ENCODE results near the gene PHKA2.

Gene PHKA2

DNA sequence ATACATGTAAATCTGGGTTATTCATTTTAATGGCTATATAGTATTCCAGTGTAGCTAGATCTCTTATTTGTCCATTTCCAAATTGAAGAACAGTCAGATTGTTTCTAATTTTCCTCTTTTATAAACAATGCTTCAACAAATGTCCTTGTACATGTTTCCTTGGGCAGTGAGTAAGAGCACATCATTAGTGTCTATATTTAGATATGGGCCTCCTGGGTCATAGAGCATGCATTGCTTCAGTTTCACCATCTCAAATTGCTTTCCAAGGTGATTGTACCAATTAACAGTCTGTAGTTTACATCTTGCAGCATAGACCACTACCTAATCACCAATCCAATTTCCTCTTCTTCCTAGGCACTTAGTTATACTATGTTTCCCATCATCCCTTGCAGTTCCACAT lies 13.4 kb downstream of the PHKA2 start:
- no peak for DNase-seq

DNA sequence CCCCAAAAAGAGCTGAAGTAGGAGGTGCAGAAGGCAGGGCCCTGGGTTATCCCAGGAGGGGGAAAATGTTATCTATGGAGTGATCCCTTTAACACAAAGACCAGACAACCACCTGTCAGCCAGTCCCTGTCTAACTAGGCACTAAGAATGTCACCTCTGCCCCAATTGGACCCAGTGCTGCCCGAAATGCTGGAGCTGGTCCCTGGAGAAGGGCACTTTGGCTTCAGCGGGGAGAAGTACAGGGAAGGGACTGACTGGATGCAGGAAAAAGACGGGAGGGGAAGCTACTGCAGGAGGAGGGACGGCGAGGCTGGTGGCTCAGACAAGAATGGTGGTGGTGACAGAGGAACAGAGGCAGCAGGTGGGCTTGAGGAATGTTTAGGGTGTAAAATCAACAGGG lies 17.3 kb downstream of the PHKA2 start:
- no peak for DNase-seq

DNA sequence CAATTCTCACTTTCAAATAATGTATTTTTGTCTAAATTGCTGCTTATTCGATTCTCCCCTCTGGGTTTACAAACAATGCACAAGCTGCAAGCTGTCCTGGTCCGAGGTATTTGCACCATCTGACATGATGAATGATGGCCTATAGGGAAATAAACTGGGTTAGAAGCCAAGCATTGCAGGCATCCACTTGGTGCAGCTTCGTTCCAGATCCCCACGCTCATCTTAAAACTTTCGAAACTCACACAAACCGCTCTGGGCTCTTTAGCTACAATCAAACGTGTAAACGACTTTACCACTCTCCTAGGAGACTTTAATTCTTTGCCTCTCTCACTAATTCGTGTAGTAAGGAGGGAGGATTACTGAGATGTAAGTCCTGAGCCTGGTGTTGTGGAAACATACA lies 19.0 kb downstream of the PHKA2 start:
- no peak for DNase-seq

DNA sequence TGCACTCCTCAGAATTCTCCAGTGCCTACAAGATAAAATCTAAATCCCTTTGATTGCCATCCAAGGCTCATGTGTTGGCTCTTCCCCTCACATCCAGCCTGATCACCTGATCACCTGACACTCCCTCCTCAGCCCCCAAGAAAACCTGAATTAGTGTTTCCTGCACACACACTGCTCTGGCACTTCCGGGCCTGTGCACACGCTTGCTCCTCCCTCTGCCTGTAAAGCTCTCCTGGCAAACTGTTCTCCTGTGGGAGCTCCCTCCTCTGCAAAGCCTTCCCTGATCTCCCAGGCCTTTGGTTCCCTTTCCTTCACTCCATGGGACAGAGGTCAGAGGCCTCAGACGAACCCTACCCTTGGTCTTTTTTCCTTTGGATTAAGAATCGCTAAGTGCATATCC lies 19.9 kb downstream of the PHKA2 start:
- no peak for DNase-seq

DNA sequence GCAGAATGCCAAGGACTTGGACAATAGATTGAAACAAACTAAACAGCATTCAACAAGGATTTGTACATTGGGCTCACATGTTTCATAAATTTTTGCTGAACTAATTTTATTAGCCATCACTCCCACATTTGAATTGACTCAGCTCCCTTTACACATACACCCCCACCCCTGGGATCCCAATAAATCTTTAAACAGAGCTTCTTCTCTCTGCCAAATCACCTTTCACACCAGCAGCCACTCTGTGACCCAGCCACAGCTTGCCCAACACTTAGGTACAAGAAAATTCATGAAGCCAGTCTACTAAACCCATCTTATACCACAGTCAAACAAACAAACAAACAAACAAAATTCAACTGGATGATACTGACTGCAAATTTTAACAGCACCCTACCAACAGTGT lies 21.6 kb downstream of the PHKA2 start:
- DNase-seq: no peak

DNA sequence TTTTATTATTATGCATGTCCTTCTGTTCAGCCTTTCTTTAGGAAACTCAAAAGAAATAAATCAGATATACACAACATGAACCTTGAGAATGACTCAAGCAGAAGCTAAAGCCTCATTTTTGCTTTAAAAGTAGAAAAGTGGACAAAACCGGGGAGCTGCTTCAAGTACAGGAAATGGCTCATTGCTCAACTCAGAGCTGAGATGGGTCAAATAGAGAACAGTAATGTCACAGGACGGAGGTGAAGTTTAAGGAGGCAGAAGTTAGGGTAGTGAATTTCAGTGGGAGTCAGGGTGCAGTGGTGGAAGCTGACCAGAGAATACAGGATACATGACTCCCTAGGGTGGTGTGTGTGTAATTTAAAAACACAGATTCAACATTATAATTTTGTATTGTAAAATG lies 22.2 kb downstream of the PHKA2 start:
- DNase-seq: no peak

DNA sequence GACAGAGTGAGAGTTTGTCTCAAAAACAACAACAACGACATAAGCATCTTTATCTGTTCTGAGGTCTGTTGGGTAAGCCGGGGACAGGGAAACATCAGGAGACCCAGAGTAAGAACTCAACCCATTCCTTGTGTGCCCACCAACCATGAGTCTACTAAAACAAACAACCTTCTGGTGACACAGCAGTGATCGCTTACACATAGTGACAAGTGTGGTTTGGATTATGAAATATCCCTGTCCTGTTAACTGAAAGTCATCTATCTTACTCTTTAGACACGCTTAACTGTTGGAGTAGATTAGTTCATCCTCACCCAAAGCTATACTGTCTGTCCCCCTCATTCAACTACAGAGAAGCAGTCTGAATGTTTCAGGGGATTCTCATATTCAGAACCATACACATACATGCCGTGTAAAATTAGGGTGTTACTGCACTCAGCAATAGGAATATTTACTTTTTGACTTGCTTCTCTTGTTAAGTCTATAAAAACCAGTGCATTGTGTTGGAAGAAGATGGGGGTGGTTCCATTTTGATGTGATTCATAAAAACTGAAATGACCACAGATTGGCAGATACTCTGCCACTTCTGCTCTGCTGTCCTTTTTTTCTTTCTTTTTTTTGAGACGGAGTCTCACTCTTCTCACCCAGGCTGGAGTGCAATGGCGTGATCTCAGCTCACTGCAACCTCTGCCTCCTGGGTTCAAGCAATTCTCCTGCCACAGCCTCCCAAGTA lies 27.4 kb downstream of the PHKA2 start:
- no peak for DNase-seq

- no peak for DNase-seq
Observed at GRCh38 chrX:18955676-18956075, 28.2 kb downstream of the PHKA2 start.

- DNase-seq: no peak
Observed at GRCh38 chrX:18951032-18951431, 32.9 kb downstream of the PHKA2 start.

DNA sequence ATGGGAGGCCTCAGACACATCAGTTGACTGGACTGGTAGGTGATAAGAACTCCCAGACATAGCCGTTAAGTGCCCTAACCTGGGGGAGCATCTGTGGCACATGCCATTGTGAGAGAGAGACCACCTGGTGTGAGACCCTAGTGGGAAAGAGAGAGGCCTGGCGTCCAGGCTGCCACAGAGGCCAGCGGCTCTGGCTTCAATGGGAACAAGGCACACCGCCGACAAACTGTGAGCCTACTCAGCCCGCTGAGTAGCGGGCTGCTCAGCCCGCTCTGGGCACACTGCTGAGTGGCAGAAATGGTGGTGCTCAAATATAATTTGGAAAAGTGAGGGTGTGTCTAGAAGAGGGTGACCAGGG lies 34.0 kb downstream of the PHKA2 start:
- DNase-seq: no peak

- no peak for DNase-seq
Observed at GRCh38 chrX:18949291-18949943, 34.5 kb downstream of the PHKA2 start.

DNA sequence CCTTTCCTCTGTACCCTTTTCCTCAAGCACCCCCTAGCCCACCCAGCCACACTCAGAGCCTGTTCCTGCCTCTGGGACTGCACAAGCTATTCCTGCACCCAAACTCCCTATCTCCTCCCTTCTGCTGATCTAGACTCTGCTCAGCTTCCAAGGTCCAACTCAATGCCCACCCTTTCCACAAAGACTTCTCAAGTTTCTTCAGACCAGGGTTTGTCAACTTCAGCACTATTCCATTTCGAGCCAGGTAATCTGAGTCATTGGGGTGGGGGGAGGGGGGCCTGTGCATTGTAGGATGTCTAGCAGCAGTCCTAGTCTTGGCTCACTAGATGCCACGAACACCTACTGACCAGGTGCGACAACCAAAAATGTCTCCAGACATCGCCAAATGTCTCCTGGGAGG lies 37.3 kb downstream of the PHKA2 start:
- no peak for DNase-seq

- no peak for DNase-seq
Observed at GRCh38 chrX:18946157-18946556, 37.8 kb downstream of the PHKA2 start.

- no peak for DNase-seq
Observed at GRCh38 chrX:18945483-18945882, 38.4 kb downstream of the PHKA2 start.

DNA sequence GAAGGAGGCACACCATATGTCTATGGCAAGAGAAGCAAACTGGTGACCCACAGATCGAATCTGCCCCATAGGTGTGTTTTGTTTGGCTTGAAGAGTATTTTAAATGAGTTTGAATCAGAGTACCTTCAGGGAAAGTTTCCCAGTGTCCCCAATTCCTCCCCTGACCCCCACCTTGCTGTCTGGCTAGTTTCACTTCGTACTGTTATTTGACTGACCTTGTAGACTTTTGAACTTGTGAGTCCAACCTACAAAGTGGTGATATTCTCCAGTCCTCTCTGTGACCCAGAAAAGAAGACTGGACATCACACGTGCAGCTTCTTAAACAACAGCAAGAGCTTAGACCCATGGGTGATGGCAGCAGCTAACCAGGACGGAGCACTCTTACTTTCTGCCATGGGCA lies 39.4 kb downstream of the PHKA2 start:
- no peak for DNase-seq

DNA sequence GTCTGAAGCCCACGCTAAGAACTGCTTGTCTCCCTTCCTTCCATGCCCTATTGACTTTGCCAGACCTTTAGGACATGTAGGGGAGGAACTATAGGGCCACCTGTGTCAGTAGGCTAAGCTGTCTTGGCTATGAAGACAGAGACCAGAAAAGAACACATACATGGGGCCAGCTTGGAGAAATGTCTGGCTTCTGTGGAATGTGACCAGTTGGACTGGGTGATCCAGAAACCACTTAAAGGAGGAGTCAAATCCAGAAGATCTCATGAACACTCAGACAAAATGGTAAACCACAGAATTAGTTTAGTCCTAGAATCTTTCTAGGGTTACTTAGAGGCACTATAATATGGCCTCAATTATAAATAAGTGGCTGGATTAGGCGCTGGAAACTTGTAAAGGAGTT lies 42.0 kb downstream of the PHKA2 start:
- DNase-seq: no peak

DNA sequence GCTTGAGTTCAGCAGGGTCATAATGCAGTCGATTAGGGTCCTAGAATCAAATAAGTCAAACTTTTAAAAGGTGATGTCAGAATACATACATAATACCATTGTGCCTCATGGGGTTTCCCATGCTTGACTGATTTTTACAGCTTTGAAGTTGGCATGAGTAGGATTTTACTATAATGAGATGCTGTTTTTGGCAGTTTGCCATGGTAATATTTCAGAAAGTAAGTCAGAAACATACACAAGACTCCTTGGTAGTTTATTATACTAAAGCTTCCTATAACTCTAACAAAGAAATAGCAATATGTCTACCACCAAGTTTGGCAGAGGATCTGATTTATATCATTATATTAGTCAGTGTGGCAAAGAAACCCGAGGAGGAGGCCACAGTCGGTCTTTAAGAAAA lies 45.2 kb downstream of the PHKA2 start:
- no peak for DNase-seq

DNA sequence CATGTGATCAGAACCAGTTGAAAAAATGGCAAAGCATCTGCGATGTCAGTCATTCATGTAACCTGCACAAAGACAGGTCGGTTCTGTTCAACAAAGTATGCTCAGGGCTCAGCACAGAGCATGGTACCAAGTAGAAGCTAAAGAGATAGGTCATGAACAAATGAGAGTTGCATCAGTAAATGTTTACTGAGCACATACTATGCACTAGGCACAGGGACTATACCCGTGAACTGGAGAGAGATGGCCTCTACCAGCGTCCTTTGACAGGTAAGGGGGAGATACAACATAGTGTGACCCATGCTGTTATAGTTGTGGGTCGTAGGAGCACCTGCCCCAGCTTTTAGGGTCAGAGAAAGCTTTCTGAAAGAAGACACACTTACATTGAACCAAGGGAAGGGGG lies 46.7 kb downstream of the PHKA2 start:
- DNase-seq: no peak

GRCh38 chrX:18935893-18936292 lies 48.0 kb downstream of the PHKA2 start:
- no peak for DNase-seq

GRCh38 chrX:18934708-18935107 lies 49.2 kb downstream of the PHKA2 start:
- DNase-seq: no peak

DNA sequence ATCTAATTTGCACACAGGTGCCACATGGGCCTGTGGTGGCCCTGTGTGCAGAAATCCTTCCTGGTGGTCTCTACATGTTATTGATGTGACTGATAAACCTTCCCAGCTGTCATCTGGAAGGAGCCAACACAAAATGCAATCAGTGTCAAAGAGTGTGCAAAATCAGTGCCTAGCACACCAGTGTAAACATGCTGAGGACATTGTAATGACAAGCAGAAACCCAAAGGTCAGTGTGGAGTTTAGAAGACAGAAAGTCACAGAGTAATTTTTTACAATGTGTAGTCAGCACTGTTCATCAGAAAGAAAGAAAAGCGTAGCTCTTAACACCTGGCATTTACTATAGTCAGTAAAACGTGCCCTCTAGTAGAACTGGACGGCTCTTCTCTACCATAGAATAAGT lies 50.3 kb downstream of the PHKA2 start:
- DNase-seq: no peak

DNA sequence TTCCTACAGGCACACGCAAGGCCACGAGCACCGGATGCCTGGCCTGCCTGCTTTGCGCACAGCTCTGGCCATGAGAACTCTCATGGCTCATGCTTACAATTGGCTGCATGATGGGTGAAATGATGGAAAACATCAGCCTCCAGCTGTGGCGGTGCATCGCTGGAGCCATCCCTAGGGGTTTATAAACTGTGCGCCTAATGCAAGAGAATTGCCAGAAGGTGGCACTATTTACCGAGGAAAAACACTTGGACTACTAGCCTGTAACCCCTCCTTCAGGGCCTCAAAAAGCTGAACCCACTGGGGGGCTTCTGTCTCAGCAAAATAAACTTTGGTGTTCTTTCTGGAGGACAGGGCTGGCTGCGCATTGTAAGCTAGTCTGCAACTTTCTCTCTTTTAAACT lies 51.9 kb downstream of the PHKA2 start:
- DNase-seq: no peak

DNA sequence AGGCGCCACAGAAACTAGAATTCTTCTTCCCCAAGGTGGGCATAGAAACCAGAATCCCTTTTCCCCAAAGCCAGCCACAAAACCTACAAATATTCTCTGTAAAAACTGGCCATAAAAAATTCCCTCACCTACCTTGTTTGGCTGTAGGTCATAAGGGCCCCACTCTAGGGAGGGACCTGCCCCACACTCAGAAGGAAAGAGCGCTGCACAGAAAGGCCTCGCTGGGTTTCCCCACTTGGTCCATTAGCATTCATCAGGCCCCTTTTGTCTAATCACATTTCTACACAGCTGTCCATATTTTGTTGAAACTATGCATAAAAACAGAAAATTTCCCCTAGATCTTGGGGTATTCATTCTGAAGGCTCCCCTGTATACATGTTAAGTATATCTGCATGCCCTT lies 54.1 kb downstream of the PHKA2 start:
- no peak for DNase-seq

DNA sequence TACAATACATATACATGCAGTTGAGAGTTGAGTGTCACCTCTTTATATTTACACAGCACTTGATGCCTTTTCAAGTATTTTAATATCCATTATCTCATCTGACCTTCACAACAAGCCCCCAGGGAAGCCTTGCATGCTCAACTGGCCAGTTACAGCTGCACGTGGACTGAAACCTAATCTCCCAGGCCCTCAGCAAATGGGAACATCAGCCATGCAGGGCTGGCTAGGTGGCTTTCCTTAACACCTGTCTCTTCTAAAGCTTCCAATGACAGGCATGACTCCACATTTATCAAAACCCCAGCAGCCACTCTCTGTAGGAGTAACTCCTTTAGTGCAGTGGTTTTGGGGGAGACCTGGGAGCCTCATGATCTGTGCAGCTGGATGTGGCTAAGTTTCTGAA lies 56.4 kb downstream of the PHKA2 start:
- no peak for DNase-seq

DNA sequence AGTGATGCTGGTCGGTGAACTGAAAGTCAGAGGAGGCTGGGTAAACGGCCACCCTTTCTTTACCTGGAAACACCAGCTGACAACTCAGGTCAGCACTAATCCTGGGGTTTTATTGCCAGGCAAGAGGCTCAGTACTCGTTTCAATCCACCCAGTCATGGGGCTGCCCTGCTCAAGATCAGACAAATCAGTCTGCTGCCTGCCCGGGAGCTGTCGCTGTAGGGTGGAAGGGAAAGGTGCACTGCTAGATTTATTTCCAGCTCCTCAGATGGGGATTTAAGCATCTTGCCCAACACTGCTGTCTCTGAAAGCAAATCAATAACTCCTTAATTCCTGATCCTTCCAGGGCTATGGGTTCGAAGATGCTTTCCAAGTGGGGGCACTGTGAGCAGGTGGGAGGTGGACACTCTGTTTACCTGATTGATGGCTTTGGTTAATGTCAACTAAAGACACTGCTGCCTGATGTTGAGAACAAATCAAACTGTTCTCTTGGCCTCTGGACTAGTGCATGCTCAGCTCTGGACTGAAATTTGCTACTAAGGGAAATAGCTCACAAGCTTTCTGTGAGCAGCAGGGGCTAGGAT lies 59.3 kb downstream of the PHKA2 start:
- DNase-seq: no peak
